HepG2 (cell line): Measurements from ENCODE around the gene PRR35. TPM values are rescaled to one million over a fixed set of nuclear protein-coding genes. Genes with fewer than 3 reads are reported as not detected.
A peak's percentile ranks its signal among the peaks of the same experiment; 100 is the strongest.

Experiments
- ATAC-seq: fragments of 200-7000 bp; cut with Tn5 transposase; 3 replicates; pipeline ENCODE4 v1.9.1; 2020; ENCODE audit warnings: mild to moderate bottlenecking, moderate library complexity
- BruUV-seq: library from RNA; stranded (reverse); fragments of 400-500 nt; replicated peaks from 2 replicates; lab custom pipeline; 2021; lab: Mats Ljungman, UMichigan
- CTCF ChIA-PET: fragments of 300-600 bp; formaldehyde crosslinking; extraction: SDS; loops from one replicate; lab custom pipeline; 2021; ENCODE audit warnings: low total read pairs, inconsistent platforms, low intra/inter-chr PET ratio; lab: Yijun Ruan, JAX
- POLR2A ChIA-PET: fragments of 350-600 bp; sonication (Branson Sonifier 250); formaldehyde crosslinking; loops from one replicate; lab custom pipeline; 2020; ENCODE audit warnings: antibody characterized with exemption, inconsistent platforms; lab: Yijun Ruan, JAX
- DNase-seq: peaks from one replicate; pipeline ENCODE4 v3.0.0-alpha.2; 2015; ENCODE audit warnings: low spot score
- FAIRE-seq: peaks from 3 replicates; lab custom pipeline; 2011; peaks lifted over from hg19 to GRCh38; lab: Jason Lieb, UNC
- H2AFZ ChIP-seq: one replicate; pipeline ENCODE4 v1.6.1; 2011; ENCODE audit warnings: low read length, inconsistent platforms
- H3K27ac ChIP-seq: fragments of 300-600 bp; 3 replicates; pipeline ENCODE4 v1.8.0; 2011; ENCODE audit warnings: mixed run types, mild to moderate bottlenecking, mixed read lengths, low read length, inconsistent platforms; ENCODE audit not compliant: insufficient read depth; ENCODE audit errors: extremely low read length
- H3K27me3 ChIP-seq, 2 experiments: fragments of 200-600 bp in 1 of 2; 2 replicates in 1 of 2; 3 replicates in 1 of 2; pipeline versions ENCODE4 v1.6.0 to v1.8.0; 2011; ENCODE audit warnings: low read length in 2 of 2, mild to moderate bottlenecking in 2 of 2, moderate library complexity in 2 of 2, inconsistent platforms in 1 of 2; ENCODE audit not compliant: insufficient read depth in 2 of 2, control insufficient read depth in 1 of 2
- H3K36me3 ChIP-seq, 2 experiments: fragments of 200-600 bp in 1 of 2; replicated peaks in 1 of 2; 2 replicates in 1 of 2; 3 replicates in 1 of 2; pipeline versions ENCODE4 v1.5.1 to v1.8.0; 2011; ENCODE audit warnings: low read length in 2 of 2, inconsistent platforms in 1 of 2; ENCODE audit not compliant: insufficient read depth in 2 of 2, control insufficient read depth in 1 of 2
- H3K4me1 ChIP-seq: 2 replicates; pipeline ENCODE4 v1.5.1; 2012; ENCODE audit warnings: low read length, inconsistent platforms; ENCODE audit not compliant: insufficient read depth
- H3K4me2 ChIP-seq: 2 replicates; pipeline ENCODE4 v1.6.0; 2011; ENCODE audit warnings: low read depth, low read length, inconsistent platforms
- H3K4me3 ChIP-seq, 3 experiments: fragments of 200-600 bp in 1 of 3; sonication (generic), shearing (Covaris generic) in 1 of 3; replicated peaks in 1 of 3; 2 replicates each; pipeline ENCODE4 v1.5.1; 2011 to 2016; ENCODE audit warnings: low read length in 3 of 3, inconsistent platforms in 2 of 3, low read depth in 2 of 3, mild to moderate bottlenecking in 2 of 3, control low read depth in 1 of 3, mixed read lengths in 1 of 3; ENCODE audit not compliant: insufficient read depth in 1 of 3
- H3K79me2 ChIP-seq: one replicate; pipeline ENCODE4 v1.6.1; 2011; ENCODE audit warnings: low read length, inconsistent platforms; ENCODE audit not compliant: insufficient read depth
- H3K9ac ChIP-seq: 2 replicates; pipeline ENCODE4 v1.6.0; 2011; ENCODE audit warnings: mild to moderate bottlenecking, low read depth, low read length, inconsistent platforms; ENCODE audit not compliant: insufficient read depth
- H3K9me3 ChIP-seq: 2 replicates; pipeline ENCODE4 v1.5.1; 2012; ENCODE audit warnings: mild to moderate bottlenecking, low read length
- H4K20me1 ChIP-seq: 2 replicates; pipeline ENCODE4 v1.6.0; 2011; ENCODE audit warnings: inconsistent platforms, mild to moderate bottlenecking, low read length, moderate library complexity; ENCODE audit not compliant: insufficient read depth
- AGO2 ChIP-seq: fragments of 200-400 bp; formaldehyde crosslinking; optimal IDR thresholded peaks from 2 replicates; pipeline ENCODE3; 2017; ENCODE audit warnings: mild to moderate bottlenecking, low read depth, low read length, moderate library complexity
- GATA4 ChIP-seq: sonication (generic); IDR thresholded peaks from 2 replicates; pipeline ENCODE4 v1.6.1; 2016; ENCODE audit warnings: antibody characterized with exemption, low read depth, borderline replicate concordance
- ZBTB38 ChIP-seq: sonication (generic); formaldehyde crosslinking; IDR thresholded peaks from 2 replicates; pipeline ENCODE4 v1.5.1; 2020; ENCODE audit warnings: mild to moderate bottlenecking, missing genetic modification reagents
- ZC3H13 ChIP-seq: sonication (generic); formaldehyde crosslinking; IDR thresholded peaks from 2 replicates; pipeline ENCODE4 v1.8.1; 2023; ENCODE audit warnings: mild to moderate bottlenecking, missing genetic modification reagents, moderate library complexity
- ZNF687 ChIP-seq: sonication (generic); formaldehyde crosslinking; IDR thresholded peaks from 2 replicates; pipeline ENCODE4 v1.5.1; 2020; ENCODE audit warnings: mild to moderate bottlenecking, missing genetic modification reagents, moderate library complexity
- WGBS: methylation state at CpG from one replicate; pipeline ENCODE4 v1.1.6; 2017; ENCODE audit warnings: low lambda C conversion rate; 5-methylcytosine and 5-hydroxymethylcytosine counted together
- in situ Hi-C: cut with HindIII; loops from 2 replicates; pipeline ENCODE4 v1.10.0; 2017; ENCODE audit warnings: low pct_unique_long_range_greater_than_20kb; ENCODE audit not compliant: extremely low pct_ligation_motif_present
- intact Hi-C: fragments of 100-400 bp; cut with micrococcal nuclease; formaldehyde crosslinking; loops from one replicate; pipeline ENCODE4 v1.10.0; 2022; ENCODE audit not compliant: unreplicated experiment
- polyA plus RNA-seq, 8 experiments: library from polyadenylated mRNA; depleted of rRNA in 3 of 8; stranded (reverse) in 7 of 8; unstranded in 1 of 8; fragments of >200 nt; fragmentation: Illumina TruSeq in 4 of 8; extraction: Trizol in 4 of 8; gene quantifications; 2 replicates each; pipeline versions ENCODE4 v1.2.1 to v1.2.3, GENCODE V29; 2011 to 2016; ENCODE audit warnings: low read depth in 4 of 8, missing spikeins in 1 of 8, mixed read lengths in 1 of 8; ENCODE audit not compliant: insufficient read depth in 1 of 8
- total RNA-seq, 5 experiments: library from RNA; depleted of rRNA; stranded (reverse); fragments of >200 nt; fragmentation: Illumina TruSeq; extraction: Trizol; gene quantifications; 2 replicates each; pipeline ENCODE4 v1.2.3, GENCODE V29; 2016; ENCODE audit warnings: low read depth in 1 of 5

Gene PRR35
- total and polyA plus RNA-seq, 2 of the 13 experiments (the other 11 are each of a cell fraction or from before 2014, with no cell fraction given), result 0.07 to 0.16 TPM

- no TSS peak for BruUV-seq
- Histone ChIP-seq H3K27me3 (no peaks in the 10 kb centered on the region), H3K4me2 (no peak overlapping the region), H3K27ac (no peak overlapping the region), H3K4me1 (peaks cover 15% of the 10 kb centered on the region), H3K36me3 (no peaks in the 10 kb centered on the region), H3K4me3 (no peak overlapping the region), H2AFZ (no peak overlapping the region), H3K9ac (no peak overlapping the region), H3K79me2 (no peaks in the 10 kb centered on the region), H3K9me3 (no peaks in the 10 kb centered on the region), H4K20me1 (no peaks in the 10 kb centered on the region)
- CTCF ChIA-PET, result interaction anchor here (1.8 kb wide), 1 partner anchor 31 kb away, joined by 11 read pairs; no protein-coding TSS in a partner anchor
- in situ Hi-C loops, result no loop called here
- WGBS, result 94% methylated on average over 5 of the region's 27 CpGs
- peak; percentile 15; the same call in 1 of the 2 replicates for TF ChIP-seq ZNF687 (CRISPR knock-in tag)
- TF ChIP-seq ZBTB38, result 0 out of 2 replicates have a peak, but pooled peaks have one; percentile 14
- TF ChIP-seq GATA4, result no peak
- peak; percentile 31 for TF ChIP-seq AGO2
- no peak for TF ChIP-seq ZC3H13 (CRISPR knock-in tag)
- intact Hi-C loops, result loop anchor here (10.0 kb wide), 1 partner anchor 64 kb away; the partner anchor contains the start of genes MCRIP2 and WDR90
- POLR2A ChIA-PET, result interaction anchor here (1.6 kb wide), 1 partner anchor 56 kb away, joined by 6 read pairs; the partner anchor contains the start of gene METTL26
- ATAC-seq, result no peak
- FAIRE-seq, result no peak
- no peak for DNase-seq
Observed at GRCh38 chr16:580141-580945, 20.1 kb downstream of the PRR35 start.
